GM18499 (cell line): Measurements from ENCODE around the gene RIMKLB.
"Not testable (repeated sequence)": the region's sequence is repeated elsewhere in the genome, so short reads cannot be mapped to it uniquely, and the experiment has no call there.

ENCODE experiments used
- ATAC-seq: cut with Tn5 transposase; IDR thresholded peaks from one replicate; pipeline ENCODE4 v1.9.1; 2021; ENCODE audit warnings: moderate number of reproducible peaks; ENCODE audit not compliant: insufficient read depth, unreplicated experiment

Gene RIMKLB

DNA sequence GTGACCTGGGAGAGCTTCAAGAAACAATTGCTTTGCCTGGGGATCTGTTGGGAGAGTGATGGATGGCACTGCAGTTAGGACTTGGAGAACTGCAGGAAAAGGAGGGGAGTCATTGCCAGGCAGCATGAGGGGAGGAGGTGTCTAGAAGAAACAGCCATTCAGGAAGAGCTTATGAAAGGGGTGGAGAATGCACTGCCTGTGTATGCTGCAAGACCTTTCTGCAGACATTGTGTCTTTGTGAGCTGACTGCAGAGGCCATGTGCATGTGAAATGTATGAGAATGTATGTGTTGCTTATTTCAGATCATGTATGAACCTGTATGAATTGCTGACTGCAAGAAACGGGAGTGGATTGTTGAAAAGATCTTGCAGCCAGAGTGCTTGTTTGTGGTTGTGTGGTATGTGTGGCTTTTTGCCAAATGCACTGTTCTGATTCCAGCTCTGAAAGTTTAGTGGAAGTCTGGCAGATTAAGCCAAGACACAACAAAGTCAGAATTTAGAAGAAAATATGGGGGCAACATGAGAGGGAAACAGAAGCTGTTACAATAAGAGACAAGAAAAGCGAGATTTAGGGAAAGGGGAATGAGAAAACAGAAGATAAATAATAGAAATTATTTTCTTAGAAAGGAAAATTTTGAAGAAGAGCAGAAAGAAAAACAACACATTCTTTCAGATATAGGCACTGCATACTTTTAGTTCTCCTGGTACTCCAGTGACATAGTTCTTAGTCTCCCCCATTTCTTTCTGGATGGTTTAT, 9.8 kb upstream of the RIMKLB start:
- no peak for ATAC-seq

GRCh38 chr12:8689681-8690080, 8.1 kb upstream of the RIMKLB start:
- ATAC-seq = no peak

GRCh38 chr12:8692573-8692972, 5.2 kb upstream of the RIMKLB start:
- no peak for ATAC-seq

- no peak for ATAC-seq
Measured at GRCh38 chr12:8695116-8695515, 2.7 kb upstream of the RIMKLB start.

GRCh38 chr12:8696442-8697090, 1.2 kb upstream of the RIMKLB start:
- ATAC-seq = no peak

GRCh38 chr12:8697120-8697475, 693 bp upstream of the RIMKLB start:
- ATAC-seq = no peak

GRCh38 chr12:8698132-8698851, 501 bp downstream of the RIMKLB start:
- ATAC-seq = no peak

DNA sequence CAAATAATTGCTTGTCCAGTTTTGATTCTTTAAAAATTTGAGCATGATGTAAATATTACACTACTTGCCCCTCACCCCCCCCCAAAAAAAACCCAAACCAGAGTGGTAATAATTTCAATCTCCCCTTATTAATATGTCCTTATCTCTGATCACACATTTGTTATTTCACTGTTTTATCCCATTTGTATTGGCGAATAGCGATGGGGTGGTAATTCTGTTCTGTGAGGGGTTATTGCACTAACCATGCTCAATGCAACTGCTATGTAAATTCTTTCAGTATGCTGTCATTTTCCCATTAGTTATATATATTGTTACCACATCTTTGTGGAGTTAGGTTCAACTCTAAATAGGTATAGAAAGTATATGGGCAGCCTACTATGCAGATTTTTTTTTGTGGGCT, 1.1 kb downstream of the RIMKLB start:
- no peak for ATAC-seq

GRCh38 chr12:8699714-8700113, 1.9 kb downstream of the RIMKLB start:
- ATAC-seq = no peak

DNA sequence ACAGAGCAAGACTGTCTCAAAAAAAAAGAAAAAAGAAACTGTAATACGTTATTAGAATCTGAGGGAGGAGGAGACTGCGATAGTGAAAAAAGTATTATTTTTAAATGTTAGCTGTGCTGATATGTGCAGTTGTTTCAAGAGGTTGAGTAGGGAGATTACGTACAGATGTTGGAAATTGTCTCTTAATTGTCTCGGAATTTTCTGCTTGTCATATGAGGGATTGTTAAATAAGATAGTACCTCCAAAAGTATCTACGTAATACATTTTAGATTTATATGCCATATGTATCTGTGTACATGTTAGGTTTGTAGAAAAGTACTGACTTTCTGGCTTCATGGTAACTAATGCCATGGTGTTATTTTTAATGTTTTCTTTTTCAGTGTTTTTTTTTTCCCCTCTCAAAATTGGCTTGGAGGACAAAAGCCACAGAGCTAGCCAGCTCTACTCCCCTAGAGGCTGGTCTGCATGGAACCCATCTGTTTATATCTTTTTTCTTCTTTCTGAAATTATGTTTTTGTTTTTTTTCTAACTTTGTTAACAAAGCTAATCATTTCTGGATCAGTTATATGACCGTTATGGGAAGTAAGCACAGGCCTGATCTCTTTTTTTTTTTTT, 3.4 kb downstream of the RIMKLB start:
- ATAC-seq = no peak

- ATAC-seq = no peak
Measured at GRCh38 chr12:8702159-8702558, 4.4 kb downstream of the RIMKLB start.

DNA sequence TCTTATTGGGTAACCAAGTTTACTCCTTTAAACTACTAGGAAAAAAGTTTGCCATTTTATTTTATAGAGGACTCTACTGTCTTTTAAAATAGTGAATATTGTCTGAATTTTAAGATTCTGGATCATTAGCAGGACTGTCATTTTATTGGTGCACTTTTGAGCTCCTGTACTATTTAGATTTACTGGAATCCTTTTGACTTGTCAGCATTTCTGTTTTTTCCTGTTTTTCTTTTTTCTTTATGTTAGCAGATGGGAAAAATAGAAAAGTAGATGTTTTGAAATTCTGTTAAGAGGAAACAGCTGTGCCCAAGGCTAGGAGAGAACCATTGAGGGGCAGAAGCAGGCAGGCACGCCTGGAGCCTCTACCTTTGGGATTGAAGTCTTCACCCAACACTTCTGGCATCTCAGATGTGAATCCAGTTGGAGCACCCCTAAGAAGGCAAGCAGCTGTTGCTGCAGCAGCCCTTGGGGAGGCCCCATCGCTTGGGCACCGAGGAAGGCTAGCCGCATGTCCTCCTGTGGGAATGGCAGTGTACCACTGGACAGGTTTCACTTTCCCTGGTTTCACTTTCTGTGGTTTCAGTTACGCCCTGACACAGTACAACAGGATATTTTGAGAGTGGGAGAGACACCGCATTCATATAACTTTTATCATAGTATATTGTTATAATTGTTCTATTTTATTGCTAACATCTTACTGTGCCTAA, 11.5 kb downstream of the RIMKLB start:
- no peak for ATAC-seq

GRCh38 chr12:8712572-8712971, 14.8 kb downstream of the RIMKLB start:
- ATAC-seq = no peak

GRCh38 chr12:8722286-8722800, 24.6 kb downstream of the RIMKLB start:
- no peak for ATAC-seq

- no peak for ATAC-seq
Measured at GRCh38 chr12:8734873-8735381, 37.1 kb downstream of the RIMKLB start.

GRCh38 chr12:8742501-8742900, 44.7 kb downstream of the RIMKLB start:
- no peak for ATAC-seq

GRCh38 chr12:8743121-8743520, 45.3 kb downstream of the RIMKLB start:
- not testable (repeated sequence) for ATAC-seq

DNA sequence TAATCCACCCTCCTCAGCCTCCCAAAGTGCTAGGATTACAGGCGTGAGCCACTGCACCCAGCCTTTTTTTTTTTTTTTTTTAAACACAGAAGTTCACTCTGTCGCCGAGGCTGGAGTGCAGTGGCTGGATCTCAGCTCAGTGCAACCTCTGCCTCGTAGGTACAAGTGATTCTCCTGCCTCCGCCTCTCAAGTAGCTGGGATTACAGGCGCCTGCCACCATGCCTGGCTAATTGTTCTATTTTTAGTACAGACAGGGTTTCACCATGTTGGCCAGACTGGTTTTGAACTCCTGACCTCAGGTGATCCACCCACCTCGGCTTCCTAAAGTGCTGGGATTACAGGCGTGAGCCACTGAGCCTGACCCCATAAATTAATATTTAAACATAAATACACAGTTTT, 47.8 kb downstream of the RIMKLB start:
- ATAC-seq = not testable (repeated sequence)

GRCh38 chr12:8746046-8746445, 48.3 kb downstream of the RIMKLB start:
- no peak for ATAC-seq

GRCh38 chr12:8760076-8760475, 62.3 kb downstream of the RIMKLB start:
- ATAC-seq = not testable (repeated sequence)
